Fibroblast of mammary gland (primary cell): ENCODE results near the gene CD4.

ENCODE experiments used
- DNase-seq: peaks from one replicate; pipeline ENCODE4 v3.0.0-alpha.2; 2010; ENCODE audit warnings: low read depth
- H3K4me3 ChIP-seq: 2 replicates; pipeline ENCODE4 v1.5.1; 2011; ENCODE audit warnings: low read depth, mild to moderate bottlenecking, low read length, moderate library complexity; ENCODE audit not compliant: control insufficient read depth
- CTCF ChIP-seq: conservative IDR thresholded peaks from 2 replicates; pipeline ENCODE4 v1.5.1; 2011; ENCODE audit warnings: low read depth, low read length, inconsistent platforms; ENCODE audit not compliant: control insufficient read depth, insufficient read depth

Gene CD4

GRCh38 chr12:6824085-6824775, 34.9 kb downstream of the CD4 start:
- no peak overlapping the region for H3K4me3 ChIP-seq
- TF ChIP-seq CTCF, result no peak
- no peak for DNase-seq

GRCh38 chr12:6824901-6825381, 35.6 kb downstream of the CD4 start:
- H3K4me3 ChIP-seq, result peak overlapping the region; percentile 48
- no peak for TF ChIP-seq CTCF
- peak; percentile 60 for DNase-seq

GRCh38 chr12:6825398-6826124, 36.2 kb downstream of the CD4 start:
- peak; percentile 96 for TF ChIP-seq CTCF
- DNase-seq, result peak; percentile 85

GRCh38 chr12:6826125-6826733, 36.9 kb downstream of the CD4 start:
- H3K4me3 ChIP-seq, result no peak overlapping the region
- no peak for DNase-seq
- TF ChIP-seq CTCF, result no peak

More at GRCh38 chr12:6825398-6826124, 36.2 kb downstream of the CD4 start:
- peak overlapping the region; percentile 48 for H3K4me3 ChIP-seq

GRCh38 chr12:6826734-6827436, 37.6 kb downstream of the CD4 start:
- H3K4me3 ChIP-seq, result no peak overlapping the region
- no peak for TF ChIP-seq CTCF
- no peak for DNase-seq

GRCh38 chr12:6827437-6827911, 38.1 kb downstream of the CD4 start:
- H3K4me3 ChIP-seq, result peak overlapping the region; percentile 33
- DNase-seq, result peak; percentile 83
- no peak for TF ChIP-seq CTCF
